Sigmoid colon (tissue), 7 donors: Measurements from ENCODE around the gene KRTDAP. TPM values are rescaled to one million over a fixed set of nuclear protein-coding genes. Genes with fewer than 3 reads are reported as not detected.

Experiments used
- DNase-seq: peaks from one replicate; pipeline ENCODE4 v3.0.0-alpha.2; 2019
- H3K27ac ChIP-seq, 4 donors: fragments of 200-600 bp; sonication (generic); one replicate each; pipeline ENCODE4 v1.5.1; 2016 to 2019; ENCODE audit warnings: mild to moderate bottlenecking in 1 of 4
- H3K27me3 ChIP-seq, 3 donors: fragments of 200-600 bp; sonication (generic); one replicate each; pipeline ENCODE4 v1.5.1; 2019; ENCODE audit warnings: mild to moderate bottlenecking in 1 of 3
- H3K36me3 ChIP-seq, 4 donors: fragments of 200-600 bp; sonication (generic); one replicate each; pipeline ENCODE4 v1.5.1; 2016 to 2019
- H3K4me1 ChIP-seq, 4 donors: fragments of 200-600 bp; sonication (generic); one replicate each; pipeline ENCODE4 v1.5.1; 2017 to 2019
- H3K4me3 ChIP-seq, 4 donors: fragments of 200-600 bp; sonication (generic); one replicate each; pipeline ENCODE4 v1.5.1; 2017 to 2019; ENCODE audit warnings: mild to moderate bottlenecking in 2 of 4, moderate library complexity in 1 of 4
- H3K9me3 ChIP-seq, 4 donors: fragments of 200-600 bp in 3 of 4; sonication (generic) in 3 of 4; one replicate each; pipeline versions ENCODE4 v1.5.1 to v1.6.1; 2013 to 2019
- EP300 ChIP-seq, 4 donors: sonication (generic); formaldehyde crosslinking; IDR thresholded peaks; one replicate each; pipeline ENCODE4 v1.6.1; 2017; ENCODE audit warnings: antibody characterized with exemption in 4 of 4
- POLR2A ChIP-seq, 2 donors: fragments of 450-650 bp; IDR thresholded peaks; one replicate each; pipeline ENCODE4 v1.6.1; 2016; ENCODE audit warnings: antibody characterized with exemption in 2 of 2, mild to moderate bottlenecking in 2 of 2, moderate library complexity in 2 of 2
- POLR2AphosphoS5 ChIP-seq, 4 donors: sonication (generic); formaldehyde crosslinking; IDR thresholded peaks; one replicate each; pipeline ENCODE4 v1.6.1; 2017; ENCODE audit warnings: antibody characterized with exemption in 4 of 4
- WGBS, 2 donors: extraction: QIAGEN DNeasy Blood & Tissue Kit; methylation state at CpG; one replicate each; pipeline ENCODE4 v1.1.7; 2013; 5-methylcytosine and 5-hydroxymethylcytosine counted together
- intact Hi-C: fragments of 100-400 bp; cut with DNase I; formaldehyde crosslinking; loops from one replicate; pipeline ENCODE4 v1.15.1; 2023
- polyA plus RNA-seq, 3 donors: library from polyadenylated mRNA; stranded (reverse); fragments of 200-250 nt; gene quantifications; one replicate each; pipeline ENCODE4 v1.2.3, GENCODE V29; 2013
- total RNA-seq, 4 donors: library from RNA; depleted of rRNA; stranded (reverse); fragments of >200 nt; gene quantifications; one replicate each; pipeline ENCODE4 v1.1.0, GENCODE V29; 2016
- TF ChIP-seq, protein P1 (sequence below), 4 experiments: fragments of 450-650 bp in 3 of 4; fragments of 200-600 bp in 1 of 4; IDR thresholded peaks; one replicate each; pipeline ENCODE4 v1.5.1; 2016 to 2019; ENCODE audit warnings: antibody characterized with exemption in 4 of 4, mild to moderate bottlenecking in 3 of 4, moderate library complexity in 2 of 4
- donor health status: healthy with polysubstance abuse.
- donor health status: Bipolar disorder and iron deficiency.
- donor health status: healthy.

KRTDAP gene
- total and polyA plus RNA-seq, 7 donors: not detected

DNA sequence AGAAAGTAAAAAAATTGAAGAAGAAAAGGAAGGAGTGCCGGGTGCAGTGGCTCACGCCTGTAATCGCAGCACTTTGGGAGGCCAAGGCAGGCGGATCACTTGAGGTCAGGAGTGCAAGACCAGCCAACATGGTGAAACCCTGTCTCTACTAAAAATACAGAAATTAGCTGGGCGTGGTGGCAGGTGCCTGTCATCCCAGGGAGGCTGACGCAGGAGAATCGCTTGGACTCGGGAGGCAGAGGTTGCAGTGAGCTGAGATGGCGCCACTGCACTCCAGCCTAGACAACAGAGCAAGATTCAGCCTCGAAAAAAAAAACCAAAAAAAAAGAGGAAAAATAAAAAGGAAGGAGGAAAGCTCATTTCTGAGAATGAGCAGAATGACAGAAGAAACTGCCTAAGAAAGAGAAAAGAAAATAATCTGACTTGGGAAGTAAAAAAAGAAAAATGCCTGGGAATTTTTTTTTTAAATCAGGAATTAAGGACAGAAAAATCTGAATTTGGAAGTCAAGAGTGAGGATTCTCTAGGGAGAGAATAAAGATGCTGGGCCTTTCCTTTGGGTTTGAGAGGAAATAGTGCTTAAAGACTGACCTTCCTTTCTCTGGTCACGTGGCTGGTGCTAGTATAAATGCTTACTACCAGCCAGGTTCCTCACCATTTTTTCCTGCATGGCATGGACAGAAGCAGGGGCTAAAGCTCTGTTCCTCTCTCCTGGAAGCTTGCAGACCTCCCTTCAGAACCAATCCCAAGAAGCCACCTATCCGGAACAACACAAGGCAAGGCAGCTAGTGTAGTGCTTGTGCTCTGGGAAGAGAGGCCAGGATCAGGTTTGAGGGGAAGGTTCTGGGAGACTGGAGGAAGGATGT is 42.4 kb downstream of the KRTDAP start, which contains the start of gene FFAR2:
TSS of gene FFAR2 (plus strand) at position 652 of the 864 bp plus-strand sequence. CDS start 1,458 bp downstream, outside the sequence.
- no peak for DNase-seq
- no peak within 1 kb of the TSS for H3K4me3 ChIP-seq
- intact Hi-C loops: no loop called here
- H3K27me3 ChIP-seq: peaks cover 0 to 24% (median 3%) of the 10 kb centered on the region in 3 donors
- H3K27ac ChIP-seq: peak within 1 kb of the TSS in 1 of 4 donors; percentile 20
- TF ChIP-seq, protein P1, sequence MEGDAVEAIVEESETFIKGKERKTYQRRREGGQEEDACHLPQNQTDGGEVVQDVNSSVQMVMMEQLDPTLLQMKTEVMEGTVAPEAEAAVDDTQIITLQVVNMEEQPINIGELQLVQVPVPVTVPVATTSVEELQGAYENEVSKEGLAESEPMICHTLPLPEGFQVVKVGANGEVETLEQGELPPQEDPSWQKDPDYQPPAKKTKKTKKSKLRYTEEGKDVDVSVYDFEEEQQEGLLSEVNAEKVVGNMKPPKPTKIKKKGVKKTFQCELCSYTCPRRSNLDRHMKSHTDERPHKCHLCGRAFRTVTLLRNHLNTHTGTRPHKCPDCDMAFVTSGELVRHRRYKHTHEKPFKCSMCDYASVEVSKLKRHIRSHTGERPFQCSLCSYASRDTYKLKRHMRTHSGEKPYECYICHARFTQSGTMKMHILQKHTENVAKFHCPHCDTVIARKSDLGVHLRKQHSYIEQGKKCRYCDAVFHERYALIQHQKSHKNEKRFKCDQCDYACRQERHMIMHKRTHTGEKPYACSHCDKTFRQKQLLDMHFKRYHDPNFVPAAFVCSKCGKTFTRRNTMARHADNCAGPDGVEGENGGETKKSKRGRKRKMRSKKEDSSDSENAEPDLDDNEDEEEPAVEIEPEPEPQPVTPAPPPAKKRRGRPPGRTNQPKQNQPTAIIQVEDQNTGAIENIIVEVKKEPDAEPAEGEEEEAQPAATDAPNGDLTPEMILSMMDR (IDR thresholded peaks at IDR 0.05): no peak
- TF ChIP-seq POLR2A (IDR thresholded peaks at IDR 0.05) (no peak), POLR2AphosphoS5 (IDR thresholded peaks at IDR 0.05) (no peak), EP300 (IDR thresholded peaks at IDR 0.05) (no peak)
- peaks cover 0 to 4% (median 0%) of the 10 kb centered on the region in 4 donors for H3K4me1 ChIP-seq
- WGBS, 2 donors: 74 to 83% methylated on average over 12 of the region's 12 CpGs
- H3K9me3 ChIP-seq: no peaks in the 10 kb centered on the region
- no peaks in the 10 kb centered on the region for H3K36me3 ChIP-seq

DNA sequence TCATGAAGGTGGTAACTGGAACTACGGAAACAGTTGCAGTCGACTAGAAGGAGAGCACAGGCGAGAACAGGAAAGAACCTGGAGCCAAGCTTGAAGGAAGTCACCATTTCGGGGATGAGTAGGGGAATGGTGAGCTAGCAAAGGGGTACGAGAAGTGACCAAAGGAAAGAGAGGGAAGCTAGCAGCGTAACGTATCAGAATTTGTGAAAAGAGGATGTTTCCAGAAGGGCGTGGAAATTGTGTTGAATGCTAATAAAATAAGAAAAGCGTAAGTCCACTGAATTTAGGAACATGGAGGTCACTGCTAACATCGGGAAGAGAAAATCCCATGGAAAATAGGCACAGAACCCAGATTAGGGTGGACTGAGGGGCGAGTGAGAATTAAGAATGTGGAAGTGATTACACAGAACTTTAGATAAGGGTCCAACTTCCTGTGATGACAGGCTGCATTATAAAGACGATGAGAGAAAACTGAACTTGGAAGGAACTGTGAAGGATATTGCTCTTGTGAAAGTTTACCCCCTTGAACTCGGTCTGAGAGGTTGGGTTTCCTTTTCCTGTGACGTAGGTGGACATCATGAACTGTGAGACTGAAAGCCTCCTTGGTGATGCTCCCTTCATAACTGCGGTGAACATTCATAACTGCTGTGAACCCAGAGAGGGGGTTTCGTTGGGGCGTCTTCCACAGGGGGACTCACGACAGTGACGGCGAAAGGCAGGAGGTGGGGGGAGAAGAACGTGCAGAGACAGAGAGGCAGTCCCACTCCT is 44.3 kb downstream of the KRTDAP start:
- intact Hi-C loops: no loop called here
- Histone ChIP-seq H3K27ac (no peak overlapping the region), H3K9me3 (no peaks in the 10 kb centered on the region), H3K27me3 (peaks cover 0 to 24% (median 3%) of the 10 kb centered on the region in 3 donors), H3K4me1 (peaks cover 0 to 4% (median 0%) of the 10 kb centered on the region in 4 donors), H3K4me3 (no peak overlapping the region), H3K36me3 (no peaks in the 10 kb centered on the region)
- TF ChIP-seq POLR2A (IDR thresholded peaks at IDR 0.05) (no peak), POLR2AphosphoS5 (IDR thresholded peaks at IDR 0.05) (no peak), EP300 (IDR thresholded peaks at IDR 0.05) (no peak)
- TF ChIP-seq, protein P1 (IDR thresholded peaks at IDR 0.05): no peak
- 81 to 84% methylated on average over 21 of the region's 21 CpGs for WGBS, 2 donors
- DNase-seq: no peak

DNA sequence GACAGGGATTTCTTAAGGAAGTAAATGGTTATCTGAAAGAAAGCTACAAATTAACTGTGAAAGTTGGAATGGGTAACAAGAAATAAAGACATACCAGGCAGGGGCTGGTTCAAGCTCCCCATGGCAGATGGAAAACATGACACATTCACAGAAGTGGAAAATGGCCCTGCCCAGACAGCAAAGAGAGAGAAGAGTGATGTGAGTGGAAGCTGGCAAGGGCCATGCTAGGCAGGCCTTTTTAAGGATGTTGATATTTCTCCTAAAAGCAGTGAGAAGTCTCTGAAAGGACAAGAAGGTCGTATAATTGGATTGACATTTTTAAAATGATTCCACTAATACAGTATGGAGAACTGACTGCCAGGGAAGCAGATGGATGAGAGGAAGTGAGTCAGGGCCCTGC is 45.5 kb downstream of the KRTDAP start:
- no peak for DNase-seq
- no peak for TF ChIP-seq EP300 (IDR thresholded peaks at IDR 0.05)
- TF ChIP-seq POLR2AphosphoS5 (IDR thresholded peaks at IDR 0.05): no peak
- TF ChIP-seq, protein P1 (IDR thresholded peaks at IDR 0.05): no peak
- no peak for TF ChIP-seq POLR2A (IDR thresholded peaks at IDR 0.05)
- peaks cover 0 to 15% (median 0%) of the 10 kb centered on the region in 3 donors for H3K27me3 ChIP-seq
- WGBS, 2 donors: 67 to 71% methylated on average over 1 of the region's 1 CpG
- H3K4me1 ChIP-seq: peaks cover 0 to 4% (median 0%) of the 10 kb centered on the region in 4 donors
- H3K36me3 ChIP-seq: no peaks in the 10 kb centered on the region
- H3K4me3 ChIP-seq: no peak overlapping the region
- intact Hi-C loops: no loop called here
- H3K27ac ChIP-seq: no peak overlapping the region
- no peaks in the 10 kb centered on the region for H3K9me3 ChIP-seq

DNA sequence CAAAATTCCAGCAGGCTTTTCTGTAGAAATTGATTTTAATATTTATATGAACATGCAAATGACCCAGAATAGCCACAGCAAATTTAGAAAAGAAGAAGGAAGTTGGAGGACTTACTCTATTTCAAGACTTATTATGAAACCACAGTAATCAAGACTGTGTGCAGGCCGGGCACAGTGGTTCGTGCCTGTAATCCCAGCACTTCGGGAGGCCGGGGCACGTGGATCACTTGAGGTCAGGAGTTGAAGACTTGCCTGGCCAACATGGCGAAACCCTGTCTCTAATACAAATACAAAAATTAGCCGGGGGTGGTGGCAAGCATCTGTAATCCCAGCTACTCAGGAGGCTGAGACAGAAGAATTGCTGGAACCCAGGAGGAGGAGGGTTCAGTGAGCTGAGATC is 48.2 kb downstream of the KRTDAP start:
- Histone ChIP-seq H3K36me3 (no peaks in the 10 kb centered on the region), H3K27ac (no peak overlapping the region), H3K4me1 (peaks cover 0 to 7% (median 4%) of the 10 kb centered on the region in 4 donors), H3K27me3 (no peaks in the 10 kb centered on the region), H3K9me3 (no peaks in the 10 kb centered on the region), H3K4me3 (no peak overlapping the region)
- 58 to 82% methylated on average over 7 of the region's 7 CpGs for WGBS, 2 donors
- DNase-seq: no peak
- intact Hi-C loops: no loop called here
- TF ChIP-seq POLR2AphosphoS5 (IDR thresholded peaks at IDR 0.05): no peak
- no peak for TF ChIP-seq EP300 (IDR thresholded peaks at IDR 0.05)
- TF ChIP-seq, protein P1 (IDR thresholded peaks at IDR 0.05): no peak
- no peak for TF ChIP-seq POLR2A (IDR thresholded peaks at IDR 0.05)
